ENCODE measurements around the gene TRAF2.

DNA sequence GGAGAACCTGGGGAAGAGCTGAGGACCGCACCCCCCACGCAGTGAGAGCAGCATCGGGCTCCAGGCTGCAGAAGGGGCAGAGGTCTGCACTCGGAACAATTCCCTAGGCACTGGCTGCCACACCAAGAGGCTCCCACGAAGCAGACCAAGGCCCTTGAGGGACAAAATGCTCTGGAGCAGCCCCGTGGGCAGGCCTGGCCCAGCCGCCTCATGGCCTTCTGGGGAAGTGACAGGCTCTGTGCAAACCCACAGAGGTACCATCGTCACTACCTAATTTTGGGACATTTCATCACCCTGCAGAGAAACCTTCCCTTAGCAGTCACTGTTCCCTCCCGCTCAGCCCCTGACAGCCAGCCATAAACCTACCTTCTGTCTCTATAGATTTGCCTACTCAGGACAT, 42.3 kb downstream of the TRAF2 start:
- no peak for TF ChIP-seq CTCF (IDR thresholded peaks at IDR 0.05; ENCODE audit: low read length)
- no peak for TF ChIP-seq EZH2 (IDR thresholded peaks at IDR 0.05; ENCODE audit: borderline replicate concordance, low read length)
